ENCODE data around the gene STX11.

The STX11 gene

GRCh38 chr6:144216668-144217218 lies 66.4 kb downstream of the STX11 start:
- peak in 1 of 5 donors; percentile 57 for DNase-seq

GRCh38 chr6:144217264-144217663 lies 66.9 kb downstream of the STX11 start:
- no peak for DNase-seq

- DNase-seq: no peak
Observed at GRCh38 chr6:144217797-144218196, 67.5 kb downstream of the STX11 start.

GRCh38 chr6:144219056-144219685 lies 68.9 kb downstream of the STX11 start:
- peak in 1 of 5 donors; percentile 58 for DNase-seq

- DNase-seq: no peak
Observed at GRCh38 chr6:144220031-144220790, 69.9 kb downstream of the STX11 start.

GRCh38 chr6:144223686-144224085 lies 73.4 kb downstream of the STX11 start:
- DNase-seq: no peak

GRCh38 chr6:144231721-144232120 lies 81.4 kb downstream of the STX11 start:
- no peak for DNase-seq

- DNase-seq: no peak
Observed at GRCh38 chr6:144232176-144232831, 82.0 kb downstream of the STX11 start.

GRCh38 chr6:144232832-144233230 lies 82.5 kb downstream of the STX11 start:
- no peak for DNase-seq

- DNase-seq: no peak
Observed at GRCh38 chr6:144234399-144234798, 84.1 kb downstream of the STX11 start.

- DNase-seq: no peak
Observed at GRCh38 chr6:144234935-144235334, 84.6 kb downstream of the STX11 start.

Measured in T-helper 1 cell (primary cell).